Measurements from ENCODE around the gene MLLT6. TPM values are rescaled to one million over a fixed set of nuclear protein-coding genes. Genes with fewer than 3 reads are reported as not detected.

The MLLT6 gene
- total RNA-seq, 1 donor from 2014 or later = 305 TPM

GRCh38 chr17:38740044-38740443 is 35.0 kb downstream of the MLLT6 start:
- intact Hi-C loops (cut with micrococcal nuclease) = no loop called here

- intact Hi-C loops (cut with micrococcal nuclease) = no loop called here
Observed at GRCh38 chr17:38740806-38741205, 35.7 kb downstream of the MLLT6 start.

- intact Hi-C loops (cut with micrococcal nuclease) = no loop called here
Observed at GRCh38 chr17:38741461-38741860, 36.4 kb downstream of the MLLT6 start.

- intact Hi-C loops (cut with micrococcal nuclease) = no loop called here
Observed at GRCh38 chr17:38741921-38742410, 36.9 kb downstream of the MLLT6 start.

- intact Hi-C loops (cut with micrococcal nuclease) = no loop called here
Observed at GRCh38 chr17:38742411-38743308, 37.6 kb downstream of the MLLT6 start.

GRCh38 chr17:38743556-38744171 is 38.6 kb downstream of the MLLT6 start:
- intact Hi-C loops (cut with micrococcal nuclease) = no loop called here

GRCh38 chr17:38745545-38745944 is 40.5 kb downstream of the MLLT6 start:
- intact Hi-C loops (cut with micrococcal nuclease) = no loop called here

- intact Hi-C loops (cut with micrococcal nuclease) = no loop called here
Observed at GRCh38 chr17:38746004-38746848, 41.2 kb downstream of the MLLT6 start.

GRCh38 chr17:38746849-38747462 is 41.9 kb downstream of the MLLT6 start:
- intact Hi-C loops (cut with micrococcal nuclease) = no loop called here

GRCh38 chr17:38747463-38748148 is 42.5 kb downstream of the MLLT6 start:
- intact Hi-C loops (cut with micrococcal nuclease) = no loop called here

- intact Hi-C loops (cut with micrococcal nuclease) = no loop called here
Observed at GRCh38 chr17:38748149-38748891, 43.2 kb downstream of the MLLT6 start, which contains the start of gene PCGF2. PCGF2 (minus strand) TSS chr17:38748336; CDS start chr17:38740402, 7,934 bp downstream.

GRCh38 chr17:38748892-38749222 is 43.8 kb downstream of the MLLT6 start:
- intact Hi-C loops (cut with micrococcal nuclease) = no loop called here

- intact Hi-C loops (cut with micrococcal nuclease) = no loop called here
Observed at GRCh38 chr17:38749223-38750043, 44.4 kb downstream of the MLLT6 start.

- intact Hi-C loops (cut with micrococcal nuclease) = no loop called here
Observed at GRCh38 chr17:38750044-38750311, 44.9 kb downstream of the MLLT6 start.

- intact Hi-C loops (cut with micrococcal nuclease) = no loop called here
Observed at GRCh38 chr17:38750312-38751121, 45.4 kb downstream of the MLLT6 start.

- intact Hi-C loops (cut with micrococcal nuclease) = no loop called here
Observed at GRCh38 chr17:38751144-38751807, 46.2 kb downstream of the MLLT6 start.

- intact Hi-C loops (cut with micrococcal nuclease) = loop anchor here (1.0 to 2.0 kb wide), 12 partner anchors 22 to 1228 kb away; partner anchors contain the start of genes CDK12, CISD3, CWC25 and PIP4K2B
Observed at GRCh38 chr17:38751808-38752307, 46.8 kb downstream of the MLLT6 start.
